OCI-LY7 (cell line): ENCODE measurements around the gene ELMO1. TPM values are rescaled to one million over a fixed set of nuclear protein-coding genes. Genes with fewer than 3 reads are reported as not detected.

Experiments
- BruUV-seq: library from RNA; stranded (reverse); fragments of 400-500 nt; replicated peaks from 2 replicates; lab custom pipeline; 2021; lab: Mats Ljungman, UMichigan
- CTCF ChIA-PET: fragments of 300-600 bp; sonication (Branson Sonifier 250); formaldehyde crosslinking; loops from one replicate; lab custom pipeline; 2022; ENCODE audit warnings: antibody characterized with exemption; ENCODE audit not compliant: unreplicated experiment; lab: Charles Lee
- POLR2A ChIA-PET: fragments of 300-600 bp; sonication (Branson Sonifier 250); formaldehyde crosslinking; loops from one replicate; lab custom pipeline; 2022; ENCODE audit warnings: antibody characterized with exemption; lab: Charles Lee
- DNase-seq: peaks from one replicate; pipeline ENCODE4 v3.0.0-alpha.2; 2015; ENCODE audit warnings: low spot score
- H2AFZ ChIP-seq: fragments of 200-600 bp; sonication (generic), shearing (Covaris generic); 2 replicates; pipeline ENCODE4 v1.6.1; 2014; ENCODE audit warnings: mild to moderate bottlenecking, antibody characterized with exemption, low read length, moderate library complexity
- H3K27ac ChIP-seq: fragments of 200-600 bp; sonication (generic); 2 replicates; pipeline ENCODE4 v1.5.1; 2014; ENCODE audit warnings: mixed run types, low read depth, mild to moderate bottlenecking, moderate library complexity, low read length, inconsistent platforms; ENCODE audit not compliant: poor library complexity, severe bottlenecking
- H3K36me3 ChIP-seq: fragments of 200-600 bp; sonication (generic); 2 replicates; pipeline ENCODE4 v1.6.1; 2014; ENCODE audit warnings: mild to moderate bottlenecking, antibody characterized with exemption, low read length, moderate library complexity, mixed read lengths; ENCODE audit not compliant: insufficient read depth
- H3K4me1 ChIP-seq: fragments of 200-600 bp; sonication (generic); 2 replicates; pipeline ENCODE4 v1.5.1; 2014; ENCODE audit warnings: mild to moderate bottlenecking, low read length; ENCODE audit not compliant: insufficient read depth, poor library complexity, severe bottlenecking
- H3K4me2 ChIP-seq: fragments of 200-600 bp; sonication (generic); 2 replicates; pipeline ENCODE4 v1.6.1; 2014; ENCODE audit warnings: mild to moderate bottlenecking, low read length
- H3K4me3 ChIP-seq: fragments of 200-600 bp; sonication (generic); 2 replicates; pipeline ENCODE4 v1.5.1; 2014; ENCODE audit warnings: mild to moderate bottlenecking, low read depth, low read length; ENCODE audit not compliant: poor library complexity, severe bottlenecking
- H3K79me2 ChIP-seq: fragments of 200-600 bp; sonication (generic); 2 replicates; pipeline ENCODE4 v1.6.1; 2016; ENCODE audit warnings: low read depth, mild to moderate bottlenecking, low read length, moderate library complexity, mixed read lengths; ENCODE audit not compliant: insufficient read depth
- H3K9me2 ChIP-seq: fragments of 200-600 bp; sonication (generic); 2 replicates; pipeline ENCODE4 v1.6.1; 2016; ENCODE audit warnings: mild to moderate bottlenecking, low read length, mixed read lengths; ENCODE audit not compliant: insufficient read depth
- H3K9me3 ChIP-seq: fragments of 200-600 bp; sonication (generic); 2 replicates; pipeline ENCODE4 v1.6.1; 2014; ENCODE audit warnings: mild to moderate bottlenecking, mixed run types, low read length, mixed read lengths
- H4K20me1 ChIP-seq: fragments of 200-600 bp; sonication (generic); 2 replicates; pipeline ENCODE4 v1.6.1; 2014; ENCODE audit warnings: mild to moderate bottlenecking, antibody characterized with exemption, low read length, moderate library complexity, mixed read lengths; ENCODE audit not compliant: insufficient read depth
- CTCF ChIP-seq: fragments of 200-600 bp; sonication (generic); conservative IDR thresholded peaks from 2 replicates; pipeline ENCODE4 v1.5.1; 2014; ENCODE audit warnings: mild to moderate bottlenecking, antibody characterized with exemption, low read length, moderate library complexity, mixed read lengths
- EZH2phosphoT487 ChIP-seq: fragments of 200-600 bp; sonication (generic); IDR thresholded peaks from 2 replicates; pipeline ENCODE4 v1.6.1; 2018; ENCODE audit warnings: low read depth, borderline replicate concordance, mild to moderate bottlenecking, mixed run types, antibody characterized with exemption, low read length, moderate library complexity, mixed read lengths
- intact Hi-C: fragments of 100-400 bp; cut with micrococcal nuclease; formaldehyde crosslinking; loops from one replicate; pipeline ENCODE4 v1.10.0; 2022; ENCODE audit not compliant: unreplicated experiment
- total RNA-seq, 2 experiments: library from RNA; depleted of rRNA in 1 of 2; stranded (reverse); fragments of >200 nt in 1 of 2; shearing (Covaris generic) in 1 of 2; gene quantifications; 2 replicates each; pipeline ENCODE4 v1.2.3, GENCODE V29; 2014 to 2022

Gene ELMO1
- total RNA-seq, 2 experiments from 2014 or later: 101 to 103 TPM

DNA sequence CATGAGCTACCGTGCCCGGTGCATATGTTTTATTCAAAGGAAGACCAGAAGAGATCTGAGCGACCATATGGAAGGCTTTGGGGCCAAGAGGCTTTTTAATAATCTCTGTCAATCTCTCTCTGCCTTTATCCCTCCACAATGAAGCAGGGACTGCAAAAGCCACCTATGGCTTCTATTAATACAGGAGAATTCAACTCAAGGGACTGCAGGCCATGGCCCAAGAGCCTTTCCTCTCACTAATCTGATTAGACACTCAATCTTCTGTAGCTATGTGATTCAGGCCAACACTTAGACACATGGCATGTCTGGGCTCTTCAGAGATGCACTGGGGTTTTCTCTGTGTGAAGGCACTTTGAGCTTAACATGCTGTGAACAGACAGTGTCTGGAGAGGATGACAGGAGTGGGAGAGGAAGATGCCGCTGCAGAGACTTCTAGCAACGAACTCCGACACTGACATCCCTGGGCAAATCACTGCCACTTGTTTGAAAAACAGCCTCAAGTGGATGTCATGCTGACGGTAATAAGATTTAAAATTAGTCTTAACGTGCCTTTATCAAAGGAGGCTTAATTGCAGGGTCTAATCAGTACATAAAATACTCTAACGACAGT, 609.9 kb downstream of the ELMO1 start:
- Histone ChIP-seq H3K36me3 (no peaks in the 10 kb centered on the region), H2AFZ (no peak overlapping the region), H3K9me2 (no peaks in the 10 kb centered on the region), H4K20me1 (no peaks in the 10 kb centered on the region), H3K4me3 (no peak overlapping the region), H3K4me1 (no peaks in the 10 kb centered on the region), H3K79me2 (no peaks in the 10 kb centered on the region), H3K27ac (no peak overlapping the region), H3K4me2 (no peak overlapping the region), H3K9me3 (no peaks in the 10 kb centered on the region)
- ChIA-PET CTCF (no interaction called here), POLR2A (no interaction called here)
- DNase-seq: no peak
- TF ChIP-seq EZH2phosphoT487 (no peak), CTCF (no peak)
- intact Hi-C loops: no loop called here
- BruUV-seq: no TSS peak

DNA sequence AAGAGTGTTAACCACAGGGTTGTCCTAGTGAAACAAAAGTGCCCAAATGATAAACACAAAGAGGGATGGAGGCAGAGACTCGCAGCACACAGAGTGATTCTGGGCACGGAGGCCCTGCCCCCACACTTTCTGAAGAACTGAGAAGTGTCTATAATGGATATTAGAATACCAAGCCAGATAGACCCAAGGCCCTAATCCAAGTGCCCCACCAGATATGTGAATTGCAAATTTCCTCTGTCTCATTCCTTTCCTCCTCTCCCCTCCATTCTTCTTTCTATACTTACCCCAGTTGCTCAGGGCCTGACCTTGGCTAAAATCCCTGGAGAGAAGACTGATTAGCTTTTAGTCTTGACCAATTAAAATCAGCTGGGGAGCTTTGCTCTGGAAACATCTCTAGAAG, 617.6 kb downstream of the ELMO1 start:
- intact Hi-C loops: no loop called here
- no TSS peak for BruUV-seq
- Histone ChIP-seq H2AFZ (no peak overlapping the region), H3K79me2 (no peaks in the 10 kb centered on the region), H3K27ac (no peak overlapping the region), H4K20me1 (no peaks in the 10 kb centered on the region), H3K9me3 (no peaks in the 10 kb centered on the region), H3K36me3 (no peaks in the 10 kb centered on the region), H3K4me3 (no peak overlapping the region), H3K4me2 (no peak overlapping the region), H3K9me2 (no peaks in the 10 kb centered on the region), H3K4me1 (no peaks in the 10 kb centered on the region)
- ChIA-PET POLR2A (no interaction called here), CTCF (no interaction called here)
- TF ChIP-seq CTCF: no peak
- TF ChIP-seq EZH2phosphoT487: no peak
- no peak for DNase-seq
